ENCODE data around the gene CDK8.

DNA sequence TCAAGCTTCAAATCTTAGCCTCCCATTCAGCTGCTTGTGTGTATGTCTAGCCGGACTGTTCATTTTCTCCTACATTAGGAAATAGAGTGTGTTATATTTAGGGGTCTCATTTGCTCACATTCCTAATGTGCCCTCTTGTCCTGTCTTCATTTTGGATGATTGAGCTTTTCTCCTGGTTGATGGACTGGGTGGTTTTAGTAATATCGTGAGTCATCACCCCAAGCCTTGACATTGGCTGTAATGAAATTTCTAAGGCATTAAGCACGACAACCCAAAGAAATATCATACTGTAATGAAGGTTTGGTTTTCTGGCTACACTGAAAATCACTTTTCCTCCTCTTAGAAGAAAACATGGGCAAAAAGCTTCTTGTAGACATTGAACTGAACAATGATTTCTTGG is 192.8 kb downstream of the CDK8 start:
- TF ChIP-seq CTCF (IDR thresholded peaks at IDR 0.05; ENCODE audit: low read length) (no peak), EZH2 (IDR thresholded peaks at IDR 0.05; ENCODE audit: borderline replicate concordance, low read length) (no peak)
